ENCODE results near the gene SEMA5A. TPM values are rescaled to one million over a fixed set of nuclear protein-coding genes. Genes with fewer than 3 reads are reported as not detected.

Gene SEMA5A
- total and polyA plus RNA-seq, 2 of the 13 experiments (the other 11 are each of a cell fraction or from before 2014, with no cell fraction given), result 0.01 TPM; not detected in 1

GRCh38 chr5:8993031-8993430 is 552.8 kb downstream of the SEMA5A start (continued):
- TF ChIP-seq HOXA9 (CRISPR knock-in tag; IDR thresholded peaks at IDR 0.05; ENCODE audit: borderline replicate concordance), result no peak
- no peak for TF ChIP-seq MEIS2 (CRISPR knock-in tag; IDR thresholded peaks at IDR 0.05)
- no peak for TF ChIP-seq SCMH1 (CRISPR knock-in tag; IDR thresholded peaks at IDR 0.05; ENCODE audit: borderline replicate concordance)
- TF ChIP-seq MYNN (CRISPR knock-in tag; IDR thresholded peaks at IDR 0.05; ENCODE audit: low read depth), result no peak
- no peak for TF ChIP-seq ZNF225 (CRISPR knock-in tag; IDR thresholded peaks at IDR 0.05)
- no peak for TF ChIP-seq FIP1L1 (IDR thresholded peaks at IDR 0.05; ENCODE audit: borderline replicate concordance, insufficient read depth, low read depth, low read length)

Small RNA genes lying within 50 kb of the gene (microRNA-seq; reads per million reads assigned to microRNA genes)
- not detected for gene MIR4636

Small RNA genes lying within 50 kb of the gene (small RNA-seq; reads per million reads assigned to genes)
- gene MIR4636 (ENCODE audit: insufficient read depth in 2 of 3, insufficient read length in 3 of 3, low read depth in 2 of 3, low replicate concordance in 1 of 3) (0 reads per million in 3 experiments), gene SNORD123 (ENCODE audit: insufficient read depth in 2 of 3, insufficient read length in 3 of 3, low read depth in 2 of 3, low replicate concordance in 1 of 3) (0 reads per million in 3 experiments)

Other genes starting within 250 kb of the SEMA5A start
- gene TAS2R1, start 84.3 kb upstream of the SEMA5A start, total RNA-seq (2016; rRNA removed; fragmentation: Illumina TruSeq; extraction: Trizol), result not detected in 2 replicates
- gene TAS2R1, start 84.3 kb upstream of the SEMA5A start, polyA plus RNA-seq (2011; rRNA removed), result not detected in 2 replicates